AG09319 (cell line): ENCODE measurements around the gene PLA2G12A.

ENCODE experiments used
- DNase-seq: peaks from one replicate; pipeline ENCODE4 v3.0.0-alpha.2; 2010; ENCODE audit warnings: low read depth; ENCODE audit errors: extremely low read depth
- TF ChIP-seq, protein P1 (sequence below): IDR thresholded peaks from 2 replicates; pipeline ENCODE4 v1.5.1; 2011; ENCODE audit warnings: low read depth, mild to moderate bottlenecking, inconsistent platforms, low read length, moderate library complexity

The PLA2G12A gene

DNA sequence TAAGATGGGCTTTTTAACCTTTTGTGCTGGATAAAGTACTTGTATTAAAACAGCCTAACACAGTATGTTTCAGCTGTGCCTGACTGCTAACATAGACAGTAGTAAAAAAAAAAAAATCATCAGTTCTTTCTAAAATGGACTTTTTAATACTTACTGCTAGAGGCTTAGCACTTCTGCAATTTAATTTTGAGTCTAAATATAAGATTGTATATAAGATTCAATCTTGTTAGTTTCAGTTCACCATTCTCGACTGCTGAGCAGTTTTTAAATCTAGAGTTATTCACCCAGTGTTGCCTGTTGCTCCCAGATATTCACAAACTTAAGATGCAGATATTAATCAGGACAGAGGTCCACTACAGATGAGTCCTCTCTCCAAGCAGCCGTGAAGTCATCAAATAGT is 6.8 kb downstream of the PLA2G12A start:
- TF ChIP-seq, protein P1, sequence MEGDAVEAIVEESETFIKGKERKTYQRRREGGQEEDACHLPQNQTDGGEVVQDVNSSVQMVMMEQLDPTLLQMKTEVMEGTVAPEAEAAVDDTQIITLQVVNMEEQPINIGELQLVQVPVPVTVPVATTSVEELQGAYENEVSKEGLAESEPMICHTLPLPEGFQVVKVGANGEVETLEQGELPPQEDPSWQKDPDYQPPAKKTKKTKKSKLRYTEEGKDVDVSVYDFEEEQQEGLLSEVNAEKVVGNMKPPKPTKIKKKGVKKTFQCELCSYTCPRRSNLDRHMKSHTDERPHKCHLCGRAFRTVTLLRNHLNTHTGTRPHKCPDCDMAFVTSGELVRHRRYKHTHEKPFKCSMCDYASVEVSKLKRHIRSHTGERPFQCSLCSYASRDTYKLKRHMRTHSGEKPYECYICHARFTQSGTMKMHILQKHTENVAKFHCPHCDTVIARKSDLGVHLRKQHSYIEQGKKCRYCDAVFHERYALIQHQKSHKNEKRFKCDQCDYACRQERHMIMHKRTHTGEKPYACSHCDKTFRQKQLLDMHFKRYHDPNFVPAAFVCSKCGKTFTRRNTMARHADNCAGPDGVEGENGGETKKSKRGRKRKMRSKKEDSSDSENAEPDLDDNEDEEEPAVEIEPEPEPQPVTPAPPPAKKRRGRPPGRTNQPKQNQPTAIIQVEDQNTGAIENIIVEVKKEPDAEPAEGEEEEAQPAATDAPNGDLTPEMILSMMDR, result no peak
- no peak for DNase-seq

DNA sequence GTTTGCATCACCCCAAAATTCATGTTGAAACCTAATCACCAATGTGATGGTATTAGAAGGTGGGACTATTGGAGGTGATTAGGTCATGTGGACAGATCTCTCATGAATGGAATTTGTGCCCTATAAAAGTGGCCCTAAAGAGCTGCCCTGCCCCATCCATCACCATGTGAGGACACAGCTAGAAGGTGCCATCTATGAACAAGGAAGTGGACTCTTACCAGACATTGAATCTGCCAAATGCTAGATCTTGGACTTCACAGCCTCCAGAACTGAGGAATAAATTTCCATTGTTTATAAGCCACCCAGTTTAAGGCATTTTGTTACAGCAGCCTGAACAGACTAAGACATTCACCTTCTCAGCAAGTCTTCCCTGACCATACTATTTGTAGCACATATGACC is 7.5 kb downstream of the PLA2G12A start:
- TF ChIP-seq, protein P1, result no peak
- DNase-seq, result no peak

DNA sequence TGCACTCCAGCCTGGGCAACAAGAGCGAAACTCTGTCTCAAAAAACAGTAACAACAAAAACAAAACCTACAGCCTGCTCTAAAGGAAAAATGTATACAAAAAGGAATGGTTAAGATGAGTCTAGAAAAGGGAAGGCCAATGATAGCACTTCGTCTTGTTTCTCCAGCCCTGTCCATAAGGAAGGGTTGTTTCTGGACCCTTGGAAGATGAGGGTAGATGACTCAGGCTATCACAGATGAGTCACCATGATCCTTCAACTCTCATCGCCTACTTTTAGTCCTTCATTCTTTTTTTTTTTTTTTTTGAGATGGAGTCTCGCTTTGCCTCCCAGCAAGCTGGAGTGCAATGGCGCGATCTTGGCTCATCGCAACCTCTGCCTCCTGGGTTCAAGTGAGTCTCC is 8.8 kb downstream of the PLA2G12A start:
- DNase-seq, result no peak
- TF ChIP-seq, protein P1, result no peak

DNA sequence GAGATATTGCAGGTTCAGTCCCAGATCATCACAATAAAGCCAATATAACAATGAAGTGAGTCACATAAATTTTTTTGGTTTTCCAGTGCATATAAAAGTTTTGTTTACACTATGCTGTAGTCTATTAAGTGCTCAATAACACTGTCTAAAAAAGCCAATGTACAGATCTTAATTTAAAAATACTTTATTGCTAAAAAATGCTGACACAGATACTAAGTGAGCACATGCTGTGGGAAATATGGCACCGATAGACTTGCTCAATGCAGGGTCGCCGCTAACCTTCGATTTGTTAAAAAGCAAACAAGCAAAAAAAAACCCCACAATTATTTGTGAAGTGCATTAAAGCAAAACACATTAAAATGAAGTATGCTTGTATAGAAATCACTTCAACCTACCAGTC is 10.3 kb downstream of the PLA2G12A start:
- TF ChIP-seq, protein P1, result no peak
- no peak for DNase-seq

DNA sequence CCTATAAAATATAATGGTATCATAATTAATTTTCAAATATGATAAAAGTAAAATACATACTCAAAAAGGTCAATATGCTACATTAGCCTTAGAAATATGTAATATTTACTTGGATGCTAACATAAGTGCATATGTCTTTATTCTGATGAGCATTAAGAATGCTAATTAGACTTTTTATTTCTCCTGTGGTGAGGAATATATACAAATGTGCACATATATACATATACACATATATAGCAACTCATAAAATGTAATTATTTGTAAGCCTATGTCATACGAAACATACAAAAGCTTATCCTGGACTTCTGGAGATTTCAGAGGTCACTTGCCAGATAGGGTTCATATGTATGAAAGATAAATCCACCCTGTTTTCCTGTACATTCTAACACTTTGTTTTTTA is 11.1 kb downstream of the PLA2G12A start:
- TF ChIP-seq, protein P1, result no peak
- no peak for DNase-seq

DNA sequence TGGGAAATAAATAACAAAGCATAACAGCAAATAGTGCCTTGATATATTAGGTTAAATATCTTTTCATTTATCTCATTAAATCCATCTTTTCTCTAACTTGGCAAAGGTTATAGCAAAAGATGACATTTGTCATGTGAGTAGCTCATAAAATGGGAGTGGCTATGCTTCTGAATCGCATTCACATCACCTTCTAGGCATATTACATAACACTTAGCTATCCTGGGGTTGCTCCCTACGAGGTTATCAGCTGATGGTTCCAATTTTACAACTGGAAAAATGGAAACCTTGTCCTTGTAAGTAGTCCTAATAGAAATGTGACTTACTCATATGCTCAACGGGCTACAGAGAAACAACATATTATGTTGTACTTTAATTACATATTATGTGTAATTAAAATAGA is 16.4 kb downstream of the PLA2G12A start:
- TF ChIP-seq, protein P1, result no peak
- DNase-seq, result no peak

DNA sequence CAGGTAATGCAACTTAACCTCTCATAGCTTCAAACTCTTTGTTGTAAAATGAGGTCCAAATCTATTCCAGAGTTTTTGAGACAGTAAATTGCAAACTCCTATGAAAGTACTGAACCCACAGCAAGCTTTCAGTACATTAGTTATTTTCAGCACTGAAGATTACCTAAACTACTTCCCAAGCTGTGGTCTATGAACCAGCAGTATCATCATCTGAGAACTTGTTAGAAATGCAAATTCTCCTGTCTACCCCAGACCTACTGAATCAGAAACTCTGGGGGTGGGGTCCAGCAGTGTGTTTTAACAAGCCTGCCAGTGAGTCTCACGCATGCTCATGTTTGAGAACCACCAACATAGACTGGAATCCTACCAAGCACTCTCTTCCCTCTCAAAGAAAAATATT is 20.9 kb downstream of the PLA2G12A start:
- TF ChIP-seq, protein P1, result no peak
- no peak for DNase-seq
